GM23248 (cell line): Measurements from ENCODE around the gene ZNF41. TPM values are rescaled to one million over a fixed set of nuclear protein-coding genes. Genes with fewer than 3 reads are reported as not detected.

ENCODE experiments used
- DNase-seq: peaks from one replicate; pipeline ENCODE4 v3.0.0-alpha.2; 2015
- H2AFZ ChIP-seq: fragments of 200-600 bp; sonication (generic); 2 replicates; pipeline ENCODE4 v1.6.1; 2016; ENCODE audit warnings: antibody characterized with exemption
- H3F3A ChIP-seq: fragments of 200-600 bp; sonication (generic); 2 replicates; pipeline ENCODE4 v1.6.1; 2016; ENCODE audit warnings: mild to moderate bottlenecking, antibody characterized with exemption, mixed run types; ENCODE audit not compliant: insufficient read depth
- H3K27ac ChIP-seq: fragments of 200-600 bp; sonication (generic); 2 replicates; pipeline ENCODE4 v1.5.1; 2016; ENCODE audit warnings: mild to moderate bottlenecking
- H3K27me3 ChIP-seq: fragments of 200-600 bp; sonication (generic); replicated peaks from 2 replicates; pipeline ENCODE4 v1.6.1; 2016; ENCODE audit warnings: mild to moderate bottlenecking; ENCODE audit not compliant: insufficient read depth
- H3K36me3 ChIP-seq: fragments of 200-600 bp; sonication (generic); 2 replicates; pipeline ENCODE4 v1.6.1; 2016; ENCODE audit warnings: low read depth, mild to moderate bottlenecking
- H3K4me1 ChIP-seq: fragments of 200-600 bp; sonication (generic); 2 replicates; pipeline ENCODE4 v1.6.1; 2016; ENCODE audit warnings: mild to moderate bottlenecking; ENCODE audit not compliant: insufficient read depth
- H3K4me2 ChIP-seq: fragments of 200-600 bp; sonication (generic); one replicate; pipeline ENCODE4 v1.6.1; 2016; ENCODE audit warnings: mild to moderate bottlenecking; ENCODE audit not compliant: unreplicated experiment
- H3K4me3 ChIP-seq: fragments of 200-600 bp; sonication (generic); 2 replicates; pipeline ENCODE4 v1.5.1; 2016; ENCODE audit warnings: mild to moderate bottlenecking
- H3K79me2 ChIP-seq: fragments of 200-600 bp; sonication (generic); 2 replicates; pipeline ENCODE4 v1.6.1; 2016; ENCODE audit warnings: mild to moderate bottlenecking; ENCODE audit not compliant: insufficient read depth
- H3K9ac ChIP-seq: fragments of 200-600 bp; sonication (generic); 2 replicates; pipeline ENCODE4 v1.6.1; 2016; ENCODE audit warnings: mild to moderate bottlenecking
- H3K9me2 ChIP-seq: fragments of 200-600 bp; sonication (generic); 2 replicates; pipeline ENCODE4 v1.6.1; 2016; ENCODE audit warnings: mixed run types, mild to moderate bottlenecking, moderate library complexity; ENCODE audit not compliant: insufficient read depth
- H3K9me3 ChIP-seq: fragments of 200-600 bp; sonication (generic); one replicate; pipeline ENCODE4 v1.6.1; 2017; ENCODE audit warnings: low read depth
- H4K20me1 ChIP-seq: fragments of 200-600 bp; sonication (generic); 2 replicates; pipeline ENCODE4 v1.6.0; 2016; ENCODE audit not compliant: insufficient read depth
- EZH2 ChIP-seq: fragments of 200-600 bp; sonication (generic); IDR thresholded peaks from 2 replicates; pipeline ENCODE4 v1.6.1; 2018; ENCODE audit warnings: antibody characterized with exemption, mild to moderate bottlenecking; ENCODE audit not compliant: insufficient read depth, poor library complexity, severe bottlenecking
- EZH2phosphoT487 ChIP-seq: fragments of 200-600 bp; sonication (generic); IDR thresholded peaks from 2 replicates; pipeline ENCODE4 v1.6.1; 2018; ENCODE audit warnings: antibody characterized with exemption, moderate library complexity, mild to moderate bottlenecking, low read depth; ENCODE audit not compliant: insufficient read depth
- WGBS, 2 experiments: methylation state at CpG; one replicate each; pipeline ENCODE4 v1.1.6; 2015 to 2017; ENCODE audit warnings: low lambda C conversion rate in 2 of 2, low coverage in 1 of 2; ENCODE audit errors: missing lambda C conversion rate in 2 of 2; 5-methylcytosine and 5-hydroxymethylcytosine counted together
- in situ Hi-C: fragments of 300-500 bp; cut with MboI; formaldehyde crosslinking; loops from 2 replicates; pipeline ENCODE4 v1.15.0; 2020
- polyA plus RNA-seq: library from polyadenylated mRNA; unstranded; fragments of >200 nt; fragmentation: Nextera tagmentation; extraction: Ambion mirVana; gene quantifications from 2 replicates; pipeline ENCODE4 v1.2.1, GENCODE V29; 2016
- total RNA-seq: library from RNA; depleted of rRNA; stranded (reverse); fragments of >200 nt; shearing (Covaris generic); gene quantifications from 2 replicates; pipeline ENCODE4 v1.2.3, GENCODE V29; 2014; rRNA removed

Gene ZNF41
- total and polyA plus RNA-seq, 2 experiments from 2014 or later = 6.3 to 8.5 TPM

DNA sequence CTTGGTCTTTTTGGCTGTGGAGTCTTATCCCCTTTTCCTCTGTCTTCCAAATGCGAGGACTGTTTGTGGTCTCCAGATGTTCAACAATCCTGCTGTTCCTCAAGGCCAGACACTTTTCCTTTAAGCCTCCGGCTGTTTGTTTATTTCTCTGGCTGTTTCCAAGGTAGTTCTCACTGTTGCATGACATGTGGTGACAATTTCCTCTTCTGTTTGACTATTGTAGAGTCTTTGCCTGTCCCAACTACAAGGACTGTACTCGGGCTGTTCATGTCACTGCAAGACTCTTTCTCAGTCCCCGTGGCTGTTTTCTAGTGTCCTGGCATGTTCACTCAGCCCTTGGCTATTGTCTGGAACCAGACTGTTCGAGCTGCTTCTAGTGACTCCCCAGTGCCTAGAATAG, 62.1 kb downstream of the ZNF41 start:
- H3K4me2 ChIP-seq = no peak overlapping the region
- H4K20me1 ChIP-seq = no peaks in the 10 kb centered on the region
- no peak overlapping the region for H3K9ac ChIP-seq
- no peaks in the 10 kb centered on the region for H3K27me3 ChIP-seq
- 4 to 12% methylated on average over 5 of the region's 5 CpGs for WGBS, 2 experiments
- no peaks in the 10 kb centered on the region for H3K36me3 ChIP-seq
- no peaks in the 10 kb centered on the region for H3K9me3 ChIP-seq
- in situ Hi-C loops = no loop called here
- no peak overlapping the region for H3K4me3 ChIP-seq
- H3F3A ChIP-seq = no peaks in the 10 kb centered on the region
- H3K9me2 ChIP-seq = no peaks in the 10 kb centered on the region
- H3K79me2 ChIP-seq = no peaks in the 10 kb centered on the region
- TF ChIP-seq EZH2phosphoT487 = no peak
- H3K27ac ChIP-seq = no peak overlapping the region
- no peak for DNase-seq
- H3K4me1 ChIP-seq = no peaks in the 10 kb centered on the region
- no peak overlapping the region for H2AFZ ChIP-seq

DNA sequence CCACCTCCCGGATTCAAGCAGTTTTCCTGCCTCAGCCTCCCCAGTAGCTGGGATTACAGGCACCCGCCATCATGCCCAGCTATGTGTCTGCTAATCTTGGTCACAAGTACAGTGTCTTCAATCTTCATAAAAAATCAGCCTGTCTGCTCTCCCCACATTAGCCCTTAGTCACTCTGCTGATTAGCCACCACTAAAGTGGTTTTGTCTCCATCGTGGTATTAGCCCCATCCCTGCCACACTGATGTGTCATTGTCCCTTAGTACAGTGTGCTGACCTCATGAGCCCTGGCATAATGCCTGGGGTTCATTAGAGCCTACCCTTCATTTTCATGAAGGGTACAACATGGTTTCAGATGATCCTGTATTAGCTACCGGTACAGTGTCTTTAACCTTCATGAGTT, 62.8 kb downstream of the ZNF41 start:
- no peak overlapping the region for H3K27ac ChIP-seq
- H3K9me2 ChIP-seq = no peaks in the 10 kb centered on the region
- H3F3A ChIP-seq = no peaks in the 10 kb centered on the region
- no peaks in the 10 kb centered on the region for H3K27me3 ChIP-seq
- no peak overlapping the region for H3K4me2 ChIP-seq
- DNase-seq = peak; percentile 2
- H3K36me3 ChIP-seq = no peaks in the 10 kb centered on the region
- H2AFZ ChIP-seq = no peak overlapping the region
- no peaks in the 10 kb centered on the region for H3K79me2 ChIP-seq
- 62 to 70% methylated on average over 3 to 4 of the region's 4 CpGs for WGBS, 2 experiments
- no peak overlapping the region for H3K9ac ChIP-seq
- no peaks in the 10 kb centered on the region for H3K4me1 ChIP-seq
- no peaks in the 10 kb centered on the region for H3K9me3 ChIP-seq
- no peak for TF ChIP-seq EZH2phosphoT487
- TF ChIP-seq EZH2 = no peak
- no peak overlapping the region for H3K4me3 ChIP-seq
- H4K20me1 ChIP-seq = no peaks in the 10 kb centered on the region
- in situ Hi-C loops = no loop called here

DNA sequence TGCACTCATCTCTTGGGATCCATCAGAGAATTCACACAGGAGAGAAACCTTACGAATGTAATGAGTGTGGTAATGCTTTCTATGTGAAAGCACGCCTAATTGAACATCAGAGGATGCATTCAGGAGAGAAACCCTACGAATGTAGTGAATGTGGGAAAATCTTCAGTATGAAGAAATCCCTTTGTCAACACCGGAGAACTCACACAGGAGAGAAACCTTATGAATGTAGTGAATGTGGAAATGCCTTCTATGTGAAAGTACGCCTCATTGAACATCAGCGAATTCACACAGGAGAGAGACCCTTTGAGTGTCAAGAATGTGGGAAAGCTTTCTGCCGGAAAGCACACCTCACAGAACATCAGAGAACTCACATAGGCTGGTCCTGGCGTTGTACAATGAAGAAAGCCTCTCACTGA, 69.8 kb downstream of the ZNF41 start:
- Histone ChIP-seq H3K9ac (no peak overlapping the region), H3K9me3 (no peaks in the 10 kb centered on the region), H3F3A (no peaks in the 10 kb centered on the region), H3K4me2 (no peak overlapping the region), H2AFZ (no peak overlapping the region), H3K36me3 (no peaks in the 10 kb centered on the region), H3K27ac (no peak overlapping the region), H3K27me3 (no peaks in the 10 kb centered on the region), H3K79me2 (no peaks in the 10 kb centered on the region), H3K4me3 (no peak overlapping the region), H4K20me1 (no peaks in the 10 kb centered on the region), H3K9me2 (no peaks in the 10 kb centered on the region), H3K4me1 (no peaks in the 10 kb centered on the region)
- in situ Hi-C loops = no loop called here
- WGBS, 2 experiments = 47 to 54% methylated on average over 8 of the region's 8 CpGs
- no peak for TF ChIP-seq EZH2phosphoT487
- TF ChIP-seq EZH2 = no peak
- no peak for DNase-seq

Other genes with a start within 250 kb of the ZNF41 start
- not detected in 2 replicates for gene ZNF157, start 112.6 kb downstream of the ZNF41 start, total RNA-seq
- gene ZNF157, start 112.6 kb downstream of the ZNF41 start, polyA plus RNA-seq = not detected in 2 replicates
- 21.4 and 32.0 TPM in 2 replicates for gene ARAF, start 78.0 kb upstream of the ZNF41 start, total RNA-seq
- 74.8 and 78.0 TPM in 2 replicates for gene ARAF, start 78.0 kb upstream of the ZNF41 start, polyA plus RNA-seq
- 2,871 and 4,277 TPM in 2 replicates for gene TIMP1, start 99.2 kb upstream of the ZNF41 start, total RNA-seq
- gene TIMP1, start 99.2 kb upstream of the ZNF41 start, polyA plus RNA-seq = 13,908 and 14,059 TPM in 2 replicates
- not detected in 2 replicates for gene SYN1, start 136.6 kb upstream of the ZNF41 start, total RNA-seq
- gene SYN1, start 136.6 kb upstream of the ZNF41 start, polyA plus RNA-seq = 0.32 and 0.34 TPM in 2 replicates
- gene CFP, start 146.7 kb upstream of the ZNF41 start, total RNA-seq = 1.4 TPM in 1 of 2 replicates, not detected in the other
- gene CFP, start 146.7 kb upstream of the ZNF41 start, polyA plus RNA-seq = 0.15 TPM in 1 of 2 replicates, not detected in the other
- gene ELK1, start 167.3 kb upstream of the ZNF41 start, total RNA-seq = 35.3 and 46.6 TPM in 2 replicates
- 47.7 and 49.5 TPM in 2 replicates for gene ELK1, start 167.3 kb upstream of the ZNF41 start, polyA plus RNA-seq
- 130 and 133 TPM in 2 replicates for gene UXT, start 176.0 kb upstream of the ZNF41 start, total RNA-seq
- gene UXT, start 176.0 kb upstream of the ZNF41 start, polyA plus RNA-seq = 158 and 160 TPM in 2 replicates